Keratinocyte (primary cell): ENCODE measurements around the gene DPM3. TPM values are rescaled to one million over a fixed set of nuclear protein-coding genes. Genes with fewer than 3 reads are reported as not detected.

ENCODE experiments used
- DNase-seq: peaks from one replicate; pipeline ENCODE4 v3.0.0-alpha.2; 2011; ENCODE audit warnings: low read depth, missing footprints, low spot score
- FAIRE-seq: peaks from 2 replicates; lab custom pipeline; 2011; peaks lifted over from hg19 to GRCh38; lab: Jason Lieb, UNC
- H2AFZ ChIP-seq: 2 replicates; pipeline ENCODE4 v1.6.0; 2012; ENCODE audit warnings: low read length, control low read depth, inconsistent platforms; ENCODE audit not compliant: control insufficient read depth
- H3K27ac ChIP-seq: 2 replicates; pipeline ENCODE4 v1.5.1; 2011; ENCODE audit warnings: low read length; ENCODE audit not compliant: control insufficient read depth, insufficient read depth
- H3K27me3 ChIP-seq: 3 replicates; pipeline ENCODE4 v1.6.0; 2011; ENCODE audit warnings: low read length; ENCODE audit not compliant: control insufficient read depth, insufficient read depth; ENCODE audit errors: extremely low read depth
- H3K36me3 ChIP-seq, 2 experiments: 2 replicates in 1 of 2; 3 replicates in 1 of 2; pipeline ENCODE4 v1.5.1; 2011; ENCODE audit warnings: low read length in 2 of 2, mild to moderate bottlenecking in 1 of 2; ENCODE audit not compliant: control insufficient read depth in 2 of 2, insufficient read depth in 2 of 2; ENCODE audit errors: extremely low read depth in 1 of 2
- H3K4me1 ChIP-seq: 3 replicates; pipeline ENCODE4 v1.5.1; 2011; ENCODE audit warnings: low read length; ENCODE audit not compliant: control insufficient read depth, insufficient read depth; ENCODE audit errors: extremely low read depth
- H3K4me2 ChIP-seq: 3 replicates; pipeline ENCODE4 v1.6.0; 2011; ENCODE audit warnings: low read depth, low read length; ENCODE audit not compliant: control insufficient read depth, insufficient read depth; ENCODE audit errors: extremely low read depth
- H3K4me3 ChIP-seq, 3 experiments: fragments of 200-600 bp in 1 of 3; sonication (generic) in 1 of 3; 2 replicates in 2 of 3; 3 replicates in 1 of 3; pipeline ENCODE4 v1.5.1; 2011 to 2016; ENCODE audit warnings: low read length in 3 of 3, mild to moderate bottlenecking in 3 of 3, control low read depth in 2 of 3, inconsistent platforms in 1 of 3, low read depth in 1 of 3, mixed read lengths in 1 of 3, mixed run types in 1 of 3, moderate library complexity in 1 of 3; ENCODE audit not compliant: control insufficient read depth in 2 of 3, insufficient read depth in 2 of 3; ENCODE audit errors: extremely low read depth in 1 of 3
- H3K79me2 ChIP-seq: 2 replicates; pipeline ENCODE4 v1.6.0; 2012; ENCODE audit warnings: low read length; ENCODE audit not compliant: control insufficient read depth, insufficient read depth
- H3K9ac ChIP-seq: 3 replicates; pipeline ENCODE4 v1.6.0; 2011; ENCODE audit warnings: low read length; ENCODE audit not compliant: control insufficient read depth, insufficient read depth; ENCODE audit errors: extremely low read depth
- H3K9me1 ChIP-seq: 3 replicates; pipeline ENCODE4 v1.6.0; 2011; ENCODE audit warnings: low read length; ENCODE audit not compliant: control insufficient read depth, insufficient read depth; ENCODE audit errors: extremely low read depth
- H3K9me3 ChIP-seq: 2 replicates; pipeline ENCODE4 v1.5.1; 2012; ENCODE audit warnings: low read depth, low read length; ENCODE audit not compliant: control insufficient read depth
- H4K20me1 ChIP-seq: 3 replicates; pipeline ENCODE4 v1.6.0; 2011; ENCODE audit warnings: low read length; ENCODE audit not compliant: control insufficient read depth, insufficient read depth; ENCODE audit errors: extremely low read depth
- EZH2 ChIP-seq: IDR thresholded peaks from one replicate; pipeline ENCODE4 v1.6.1; 2012; ENCODE audit warnings: inconsistent platforms, mild to moderate bottlenecking, low read length, moderate library complexity
- dilution Hi-C: fragments of 300-500 bp; cut with MboI; formaldehyde crosslinking; loops from one replicate; pipeline ENCODE4 v1.7.0; 2020; ENCODE audit warnings: low sequenced_read_pairs; ENCODE audit not compliant: extremely low pct_ligation_motif_present
- polyA plus RNA-seq, 5 experiments: library from polyadenylated mRNA; depleted of rRNA in 3 of 5; stranded (reverse) in 3 of 5; stranded (forward) in 1 of 5; unstranded in 1 of 5; fragments of >200 nt; gene quantifications; 1 replicate in 1 of 5; 2 replicates in 3 of 5; 3 replicates in 1 of 5; pipeline versions ENCODE4 v1.2.1 to v1.2.3, GENCODE V29; 2011 to 2012; ENCODE audit warnings: missing spikeins in 2 of 5, low read depth in 1 of 5, low replicate concordance in 1 of 5
- TF ChIP-seq, protein P1 (sequence below), 3 experiments: IDR thresholded peaks in 1 of 3; conservative IDR thresholded peaks in 1 of 3; optimal IDR thresholded peaks in 1 of 3; 2 replicates in 2 of 3; 3 replicates in 1 of 3; pipeline versions ENCODE3 to v1.5.1; 2011; ENCODE audit warnings: low read length in 3 of 3, mild to moderate bottlenecking in 3 of 3, moderate library complexity in 2 of 3, control low read depth in 1 of 3, inconsistent platforms in 1 of 3; ENCODE audit not compliant: insufficient read depth in 2 of 3; ENCODE audit errors: extremely low read depth in 1 of 3

Gene DPM3
- polyA plus RNA-seq, 1 donor (not counting 4 experiments of a cell fraction or from before 2014, with no cell fraction given): 29.3 TPM

DNA sequence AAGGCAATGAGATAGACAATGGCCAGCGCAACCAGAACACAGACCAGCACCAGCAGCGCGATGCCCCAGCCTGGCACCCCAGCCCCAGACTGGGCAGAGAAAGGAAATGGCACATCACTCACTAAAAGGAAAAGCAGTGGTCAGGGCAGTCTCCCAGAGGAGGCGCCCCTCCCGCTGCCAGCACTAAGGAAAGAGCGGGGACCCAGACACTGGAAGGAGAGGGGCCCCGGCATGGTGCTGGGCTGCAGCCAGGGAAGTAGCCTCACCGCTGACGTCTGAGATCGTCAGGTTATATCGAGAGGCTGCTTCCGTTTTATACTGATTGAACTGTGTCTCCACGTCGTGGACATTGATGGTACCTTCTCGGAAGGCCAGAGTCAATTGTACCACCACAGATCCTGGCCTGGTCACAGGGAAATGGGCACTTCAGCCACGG lies 47.1 kb upstream of the DPM3 start:
- no peaks in the 10 kb centered on the region for H3K9me1 ChIP-seq
- TF ChIP-seq, protein P1, sequence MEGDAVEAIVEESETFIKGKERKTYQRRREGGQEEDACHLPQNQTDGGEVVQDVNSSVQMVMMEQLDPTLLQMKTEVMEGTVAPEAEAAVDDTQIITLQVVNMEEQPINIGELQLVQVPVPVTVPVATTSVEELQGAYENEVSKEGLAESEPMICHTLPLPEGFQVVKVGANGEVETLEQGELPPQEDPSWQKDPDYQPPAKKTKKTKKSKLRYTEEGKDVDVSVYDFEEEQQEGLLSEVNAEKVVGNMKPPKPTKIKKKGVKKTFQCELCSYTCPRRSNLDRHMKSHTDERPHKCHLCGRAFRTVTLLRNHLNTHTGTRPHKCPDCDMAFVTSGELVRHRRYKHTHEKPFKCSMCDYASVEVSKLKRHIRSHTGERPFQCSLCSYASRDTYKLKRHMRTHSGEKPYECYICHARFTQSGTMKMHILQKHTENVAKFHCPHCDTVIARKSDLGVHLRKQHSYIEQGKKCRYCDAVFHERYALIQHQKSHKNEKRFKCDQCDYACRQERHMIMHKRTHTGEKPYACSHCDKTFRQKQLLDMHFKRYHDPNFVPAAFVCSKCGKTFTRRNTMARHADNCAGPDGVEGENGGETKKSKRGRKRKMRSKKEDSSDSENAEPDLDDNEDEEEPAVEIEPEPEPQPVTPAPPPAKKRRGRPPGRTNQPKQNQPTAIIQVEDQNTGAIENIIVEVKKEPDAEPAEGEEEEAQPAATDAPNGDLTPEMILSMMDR (optimal IDR thresholded peaks at IDR 0.05 in 1 of 3, IDR thresholded peaks at IDR 0.05 in 1 of 3, conservative IDR thresholded peaks at IDR 0.05 in 1 of 3; ENCODE audit: extremely low read depth in 1 of 3, insufficient read depth in 2 of 3, low read length in 3 of 3): no peak
- no peak for TF ChIP-seq EZH2

DNA sequence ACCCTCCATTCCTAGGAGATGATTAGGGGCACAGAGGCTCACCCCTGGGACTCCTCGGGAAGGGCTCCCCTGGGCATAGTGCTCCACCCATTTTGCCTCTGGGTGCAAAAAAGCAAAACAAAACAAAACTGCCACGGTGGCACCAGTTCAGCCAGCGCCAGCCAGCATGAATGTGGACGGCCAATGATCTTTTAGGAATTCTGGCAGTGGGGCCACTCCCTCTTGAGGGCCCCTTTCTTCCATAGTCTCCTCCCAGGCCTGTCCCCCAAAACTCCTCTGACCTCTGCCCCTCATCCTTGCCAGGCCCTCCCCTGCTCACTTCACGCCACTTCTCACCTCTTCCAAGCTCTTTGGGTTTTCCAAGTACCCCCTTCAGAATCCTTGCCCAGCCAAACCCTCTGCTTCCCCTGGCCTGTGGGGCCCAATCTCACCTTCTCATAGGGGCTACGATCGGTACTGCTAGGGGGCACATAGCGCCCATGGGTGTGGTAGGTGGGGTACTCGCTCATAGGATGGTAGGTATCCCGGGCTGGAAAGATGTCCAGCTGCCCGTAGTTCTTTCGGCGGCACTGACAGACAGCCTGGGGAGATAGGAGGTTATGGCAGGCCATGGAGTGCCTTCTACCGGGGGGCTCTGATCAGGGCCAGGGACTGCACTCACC lies 46.6 kb upstream of the DPM3 start:
- FAIRE-seq (no peak), DNase-seq (no peak)
- Histone ChIP-seq H2AFZ (no peak overlapping the region), H4K20me1 (no peaks in the 10 kb centered on the region), H3K9me1 (no peaks in the 10 kb centered on the region), H3K27ac (no peak overlapping the region), H3K4me3 (no peak overlapping the region), H3K4me2 (no peak overlapping the region), H3K9me3 (no peaks in the 10 kb centered on the region), H3K27me3 (no peaks in the 10 kb centered on the region), H3K9ac (no peak overlapping the region), H3K36me3 (no peaks in the 10 kb centered on the region), H3K4me1 (peaks cover 5% of the 10 kb centered on the region), H3K79me2 (no peaks in the 10 kb centered on the region)
- TF ChIP-seq, protein P1 (optimal IDR thresholded peaks at IDR 0.05 in 1 of 3, IDR thresholded peaks at IDR 0.05 in 1 of 3, conservative IDR thresholded peaks at IDR 0.05 in 1 of 3; ENCODE audit: extremely low read depth in 1 of 3, insufficient read depth in 2 of 3, low read length in 3 of 3): no peak
- no peak for TF ChIP-seq EZH2
- dilution Hi-C loops: no loop called here

More for the DNA sequence above, 47.1 kb upstream of the DPM3 start:
- DNase-seq (no peak), FAIRE-seq (no peak)
- Histone ChIP-seq H3K79me2 (no peaks in the 10 kb centered on the region), H4K20me1 (no peaks in the 10 kb centered on the region), H2AFZ (no peak overlapping the region), H3K4me3 (no peak overlapping the region), H3K27ac (no peak overlapping the region), H3K4me1 (peaks cover 5% of the 10 kb centered on the region), H3K9ac (no peak overlapping the region), H3K4me2 (no peak overlapping the region), H3K9me3 (no peaks in the 10 kb centered on the region), H3K36me3 (no peaks in the 10 kb centered on the region), H3K27me3 (no peaks in the 10 kb centered on the region)
- dilution Hi-C loops: no loop called here
